GM21528 (cell line): ENCODE data around the gene ZNRF3.

Source experiments
- ATAC-seq: cut with Tn5 transposase; IDR thresholded peaks from one replicate; pipeline ENCODE4 v1.9.1; 2021; ENCODE audit warnings: mild to moderate bottlenecking, moderate library complexity; ENCODE audit not compliant: unreplicated experiment, low FRiP score

Gene ZNRF3

GRCh38 chr22:28978863-28979796 lies 95.8 kb downstream of the ZNRF3 start:
- no peak for ATAC-seq

- no peak for ATAC-seq
Measured at GRCh38 chr22:28980326-28980725, 97.0 kb downstream of the ZNRF3 start.

- no peak for ATAC-seq
Measured at GRCh38 chr22:28981818-28982499, 98.6 kb downstream of the ZNRF3 start.

GRCh38 chr22:28983190-28983589 lies 99.8 kb downstream of the ZNRF3 start:
- ATAC-seq, result no peak

- no peak for ATAC-seq
Measured at GRCh38 chr22:28983788-28984441, 100.5 kb downstream of the ZNRF3 start.

GRCh38 chr22:28984482-28985158 lies 101.2 kb downstream of the ZNRF3 start:
- no peak for ATAC-seq

GRCh38 chr22:28985581-28986290 lies 102.4 kb downstream of the ZNRF3 start:
- ATAC-seq, result no peak

GRCh38 chr22:28986366-28986765 lies 103.0 kb downstream of the ZNRF3 start:
- no peak for ATAC-seq

GRCh38 chr22:28988457-28988856 lies 105.1 kb downstream of the ZNRF3 start:
- no peak for ATAC-seq

- ATAC-seq, result no peak
Measured at GRCh38 chr22:28989035-28989464, 105.7 kb downstream of the ZNRF3 start.

GRCh38 chr22:28989484-28989883 lies 106.1 kb downstream of the ZNRF3 start:
- ATAC-seq, result no peak

- no peak for ATAC-seq
Measured at GRCh38 chr22:28989912-28990311, 106.5 kb downstream of the ZNRF3 start.

- no peak for ATAC-seq
Measured at GRCh38 chr22:28992565-28993356, 109.4 kb downstream of the ZNRF3 start.

GRCh38 chr22:28994522-28994921 lies 111.2 kb downstream of the ZNRF3 start:
- no peak for ATAC-seq

GRCh38 chr22:28995551-28995950 lies 112.2 kb downstream of the ZNRF3 start:
- no peak for ATAC-seq

GRCh38 chr22:28997342-28997741 lies 114.0 kb downstream of the ZNRF3 start:
- no peak for ATAC-seq

- ATAC-seq, result no peak
Measured at GRCh38 chr22:28998681-28999080, 115.3 kb downstream of the ZNRF3 start.

GRCh38 chr22:28999510-28999909 lies 116.1 kb downstream of the ZNRF3 start:
- no peak for ATAC-seq

- no peak for ATAC-seq
Measured at GRCh38 chr22:28999919-29000556, 116.7 kb downstream of the ZNRF3 start.
